ENCODE results near the gene GPR149.
"Not testable (repeated sequence)": the region's sequence is repeated elsewhere in the genome, so short reads cannot be mapped to it uniquely, and the experiment has no call there.

GPR149 gene

GRCh38 chr3:154430014-154430413 lies at the start of gene GPR149:
Gene GPR149 (minus strand): TSS chr3:154430190. CDS start chr3:154429615, 575 bp downstream.
- no peak for DNase-seq

DNA sequence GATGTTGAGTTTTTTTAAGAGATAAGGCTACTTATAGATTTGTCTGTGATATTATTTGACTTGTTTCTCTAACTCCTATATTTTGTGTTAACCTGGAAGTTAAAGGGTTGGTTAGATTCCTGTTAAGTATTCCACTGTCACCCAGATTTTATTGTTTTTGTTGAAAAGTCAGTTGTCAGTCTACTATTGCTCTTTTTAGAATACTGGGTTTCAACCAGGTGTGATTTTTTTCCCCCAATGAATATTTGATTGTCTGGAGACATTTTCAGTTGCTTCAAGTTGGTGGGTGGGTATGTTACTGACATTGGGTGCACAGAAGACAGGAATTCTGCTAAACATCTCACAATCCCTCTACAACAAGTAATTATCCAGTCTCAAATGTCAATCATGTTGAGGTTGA lies 43.8 kb upstream of the GPR149 start:
- DNase-seq = no peak

DNA sequence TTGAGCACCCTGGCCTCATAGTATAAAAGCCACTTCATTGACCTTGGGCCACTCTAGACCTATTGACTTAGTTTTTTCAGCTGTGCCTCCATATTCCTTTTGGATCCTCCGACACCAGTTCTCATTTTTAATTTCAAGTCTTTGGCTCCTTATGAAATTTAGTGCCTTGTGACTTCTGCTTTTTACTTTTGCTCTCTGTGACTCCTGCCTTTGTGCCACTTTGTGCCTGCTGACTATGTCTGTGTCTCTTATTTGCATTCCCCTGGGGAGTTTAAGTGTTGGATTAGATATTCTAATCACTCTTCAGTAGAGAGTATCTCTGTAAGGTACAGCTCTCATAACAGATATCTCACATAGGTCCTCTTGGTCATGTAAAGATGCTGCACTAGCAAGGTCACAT lies 39.6 kb upstream of the GPR149 start:
- no peak for DNase-seq

GRCh38 chr3:154464440-154465190 lies 34.6 kb upstream of the GPR149 start:
- no peak for DNase-seq

- no peak for DNase-seq
Observed at GRCh38 chr3:154458560-154458959, 28.6 kb upstream of the GPR149 start.

DNA sequence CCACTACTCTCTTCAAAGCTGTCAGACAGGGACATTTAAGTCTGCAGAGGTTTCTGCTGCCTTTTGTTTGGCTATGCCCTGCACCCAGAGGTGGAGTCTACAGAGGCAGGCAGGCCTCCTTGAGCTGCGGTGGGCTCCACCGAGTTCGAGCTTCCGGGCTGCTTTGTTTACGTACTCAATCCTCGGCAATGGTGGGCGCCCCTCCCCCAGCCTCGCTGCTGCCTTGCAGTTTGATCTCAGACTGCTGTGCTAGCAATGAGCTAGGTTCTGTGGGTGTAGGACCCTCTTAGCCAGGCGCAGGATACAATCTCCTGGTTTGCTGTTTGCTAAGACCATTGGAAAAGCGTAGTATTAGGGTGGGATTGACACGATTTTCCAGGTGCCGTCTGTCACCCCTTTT lies 9.1 kb upstream of the GPR149 start:
- not testable (repeated sequence) for DNase-seq

DNA sequence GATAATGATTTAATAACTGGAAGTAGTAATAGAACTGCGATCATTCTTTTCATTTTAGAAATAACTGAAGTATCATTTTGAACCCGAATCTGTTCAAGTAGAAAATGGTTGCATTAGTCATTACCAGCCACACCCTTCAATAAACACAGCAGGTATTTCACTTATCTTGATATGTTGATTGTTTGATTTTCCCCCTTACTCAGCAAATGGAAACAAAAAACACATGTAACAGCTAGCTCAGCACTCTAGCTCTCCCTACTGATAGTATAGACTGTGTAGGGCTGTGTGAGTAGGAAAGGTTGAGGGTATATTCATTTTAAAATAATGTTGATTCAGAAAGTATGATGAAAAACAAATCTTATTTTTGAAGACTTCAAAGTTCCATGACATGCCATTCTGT lies 1.1 kb upstream of the GPR149 start:
- DNase-seq = no peak

DNA sequence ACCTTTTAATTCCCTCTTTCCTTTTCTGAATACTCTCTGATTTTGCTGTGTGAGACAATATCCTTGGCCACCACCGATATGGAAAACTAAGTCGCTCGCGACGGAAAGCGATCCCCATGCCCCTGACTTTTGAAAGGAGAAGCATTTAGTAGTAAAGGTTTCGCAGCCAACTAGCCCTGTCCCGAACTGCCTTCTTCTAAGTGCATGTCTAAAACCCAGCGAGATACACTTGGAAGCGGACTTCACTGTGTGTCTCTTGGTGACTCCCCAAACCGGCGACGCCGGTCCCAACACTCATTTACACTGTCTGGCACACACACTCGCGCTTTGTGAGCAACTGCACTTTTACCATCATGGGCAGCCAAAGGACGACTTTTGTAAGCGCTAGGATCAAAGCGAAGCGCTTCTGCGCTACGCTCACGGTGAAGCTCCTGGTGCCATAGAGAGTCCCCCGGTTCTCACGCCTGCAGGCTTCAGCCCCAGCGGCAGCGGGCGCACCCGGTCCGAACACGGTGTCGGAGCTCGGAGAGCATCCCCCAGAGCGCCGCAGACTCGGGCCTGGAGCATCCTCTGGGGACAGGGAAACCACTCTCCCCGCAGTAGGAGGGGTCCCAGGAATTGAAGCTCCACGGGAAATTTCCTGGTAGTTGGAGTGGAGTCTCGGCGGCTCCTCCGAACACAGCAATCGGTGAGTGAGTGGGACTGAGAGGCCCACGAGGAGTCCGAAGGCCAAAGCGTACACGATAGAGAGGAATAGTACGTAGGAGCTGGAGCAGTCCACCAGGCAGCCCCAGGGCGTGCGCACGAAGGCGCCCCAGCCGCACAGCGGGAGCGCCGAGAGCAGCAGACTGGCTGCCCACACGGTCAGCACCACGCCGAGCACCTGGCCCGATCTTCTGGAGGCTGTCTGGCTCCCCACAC lies 1.4 kb downstream of the GPR149 start:
- no peak for DNase-seq

DNA sequence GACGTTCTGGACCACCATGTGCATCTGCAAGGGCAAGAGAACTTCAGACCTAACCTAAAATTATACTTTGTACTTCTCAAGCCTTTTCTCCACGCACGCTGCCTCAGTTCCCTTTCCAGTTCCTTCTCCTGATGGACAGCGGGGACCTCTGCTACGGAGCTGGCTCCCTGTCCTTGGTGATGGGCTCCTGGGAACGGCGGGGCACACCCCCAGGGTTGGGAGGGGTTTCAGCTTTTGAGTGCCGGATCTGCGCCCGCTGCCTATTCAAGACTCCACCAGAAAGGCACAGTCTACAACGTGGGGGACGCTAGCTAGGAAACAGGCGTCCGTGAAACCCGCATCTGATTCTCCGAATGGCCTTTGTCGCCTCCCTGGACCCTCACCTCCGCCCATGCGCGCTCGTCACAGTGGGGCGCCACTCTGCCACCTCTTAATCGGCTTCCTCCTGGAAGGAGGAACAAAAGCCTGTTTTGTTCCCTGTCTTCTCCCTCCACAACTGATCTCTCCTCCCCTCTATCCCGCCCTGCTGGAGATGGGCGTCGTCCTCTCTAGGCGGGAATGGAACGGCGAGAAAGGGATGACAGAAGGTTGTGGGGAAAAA lies 2.2 kb downstream of the GPR149 start:
- DNase-seq = no peak

DNA sequence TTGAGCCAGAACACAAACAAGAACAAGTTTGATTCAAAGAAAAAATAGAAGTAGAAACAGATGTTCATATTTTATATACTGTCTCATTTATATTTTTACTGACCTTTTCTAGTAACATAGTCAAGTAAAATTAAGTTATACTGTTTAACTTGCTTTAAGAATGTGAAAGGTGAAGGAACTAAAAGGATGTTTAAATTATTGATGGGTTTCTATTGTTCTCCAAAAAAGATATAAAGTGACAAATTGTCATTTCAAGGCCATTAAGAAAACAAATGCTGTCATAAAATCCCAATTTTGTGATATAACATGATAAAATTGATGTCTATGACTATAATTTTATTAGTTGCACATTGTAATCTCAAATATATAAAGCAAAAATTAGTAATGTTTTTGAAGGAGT lies 7.3 kb downstream of the GPR149 start:
- no peak for DNase-seq

DNA sequence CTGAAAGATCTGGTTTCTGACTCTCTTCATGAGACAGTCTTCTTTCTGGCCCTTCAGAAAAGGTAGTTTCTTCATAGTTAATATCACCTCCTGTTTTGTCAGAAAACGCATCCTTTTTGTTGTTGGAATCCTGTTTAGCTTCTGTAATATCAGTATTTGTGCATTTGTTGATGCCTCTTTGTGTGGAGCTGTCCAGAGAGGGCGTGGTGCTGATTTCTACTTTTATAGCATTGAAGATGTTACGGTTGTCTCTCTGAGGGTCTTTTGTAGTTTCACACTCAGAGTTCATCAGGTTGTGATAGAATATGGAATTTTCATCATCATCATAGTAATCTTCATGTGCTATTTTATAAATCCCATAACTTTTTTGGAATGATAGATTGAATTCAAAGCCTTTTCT lies 8.9 kb downstream of the GPR149 start:
- no peak for DNase-seq

DNA sequence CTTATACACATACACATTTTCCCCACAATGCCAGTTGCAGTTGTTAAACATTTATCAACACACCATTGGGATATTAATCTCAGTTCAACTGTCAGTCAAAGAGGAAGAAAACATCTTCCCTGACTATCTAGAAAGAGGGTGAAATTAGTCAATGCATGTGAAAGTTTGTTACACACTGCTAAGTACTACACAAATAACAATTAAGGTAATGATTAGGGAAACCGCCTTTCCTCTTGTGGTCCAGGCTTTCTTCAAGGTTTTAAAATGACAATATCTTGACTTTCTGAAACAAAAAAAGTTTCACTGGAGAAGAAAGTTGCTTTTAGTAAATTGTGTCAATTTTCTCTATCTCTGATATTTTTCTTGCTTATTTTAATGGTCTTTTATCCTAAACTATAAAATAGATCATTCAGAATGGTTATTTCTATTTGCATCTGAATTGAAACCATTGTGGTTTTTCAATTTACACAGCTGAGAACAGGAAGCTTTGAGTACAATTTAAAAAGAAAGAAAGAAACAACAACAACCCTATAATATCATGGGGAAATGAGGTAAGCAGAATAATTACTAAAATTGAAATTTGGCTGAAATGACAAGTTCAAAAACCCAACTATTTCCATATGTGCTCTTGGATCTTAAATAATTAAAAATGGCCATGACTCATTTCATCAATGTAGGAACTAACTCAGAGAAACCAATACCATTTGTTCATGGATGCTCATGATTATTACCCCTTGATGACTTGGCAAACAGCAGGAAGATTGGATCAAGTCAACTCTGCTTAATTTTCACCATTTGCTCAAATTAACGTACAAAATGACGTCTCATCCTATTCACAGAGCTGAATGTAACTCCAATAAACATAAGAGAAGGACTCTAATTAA lies 31.7 kb downstream of the GPR149 start:
- no peak for DNase-seq

GRCh38 chr3:154389861-154390260 lies 40.1 kb downstream of the GPR149 start:
- DNase-seq = no peak

DNA sequence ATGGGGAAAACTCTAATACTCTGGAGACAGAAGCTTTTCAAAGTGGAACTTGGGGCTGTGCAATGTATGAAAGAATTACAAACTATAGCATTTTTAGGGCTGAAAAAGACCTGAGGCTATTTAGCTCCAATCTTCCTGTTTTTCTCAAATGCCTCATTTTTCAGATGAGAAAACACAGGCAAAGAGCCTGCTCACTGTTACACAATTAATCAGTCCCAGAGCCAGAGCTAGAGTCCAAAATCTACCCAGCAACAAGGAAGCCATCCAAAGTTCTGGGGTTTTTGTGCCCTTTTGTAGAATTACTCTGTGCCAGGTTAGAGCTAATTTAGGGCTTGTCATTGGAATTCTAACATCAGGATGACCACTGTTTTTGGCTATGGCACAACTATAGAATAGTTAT lies 45.5 kb downstream of the GPR149 start:
- peak; percentile 14 for DNase-seq

- no peak for DNase-seq
Observed at GRCh38 chr3:154378311-154378710, 51.7 kb downstream of the GPR149 start.

DNA sequence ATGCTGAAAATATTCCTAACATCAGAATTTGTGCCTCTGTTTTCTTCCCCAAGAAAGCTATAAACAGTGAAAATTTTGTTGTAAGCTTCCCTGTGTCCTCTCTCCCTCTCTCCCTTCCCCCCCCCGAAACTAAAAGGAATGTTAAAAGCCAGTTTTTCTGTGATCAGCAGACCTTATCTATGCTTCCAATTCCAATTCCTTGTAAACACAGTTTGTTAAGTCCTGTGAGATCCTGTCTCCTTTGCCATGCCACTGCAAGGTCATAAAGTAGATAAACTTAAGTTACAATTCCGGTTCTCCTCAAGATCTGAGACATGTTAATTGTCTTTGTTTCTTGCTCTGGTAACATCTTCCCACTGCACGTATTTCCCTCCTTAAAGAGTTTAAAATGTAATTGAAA lies 62.8 kb downstream of the GPR149 start:
- DNase-seq = no peak

DNA sequence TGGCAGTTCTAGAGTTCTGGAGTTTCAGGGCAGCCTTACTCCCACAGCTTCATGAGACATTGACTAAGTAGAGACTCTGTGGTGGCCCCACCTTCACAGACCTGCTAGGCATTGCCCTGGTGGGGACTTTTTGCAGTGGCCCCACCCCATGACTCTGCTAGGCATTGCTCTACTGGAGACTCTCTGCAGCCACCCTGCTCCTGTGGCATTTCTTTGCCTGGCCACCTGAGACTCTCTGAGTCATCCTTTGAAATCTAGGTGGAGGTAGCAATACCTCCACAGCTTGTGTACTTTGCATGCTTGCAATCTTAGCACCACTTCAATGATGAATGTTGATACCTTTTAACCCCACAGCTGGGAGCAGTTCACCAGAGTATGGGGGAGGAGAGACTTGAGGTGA lies 65.1 kb downstream of the GPR149 start:
- DNase-seq = no peak

- no peak for DNase-seq
Observed at GRCh38 chr3:154361099-154361498, 68.9 kb downstream of the GPR149 start.

GRCh38 chr3:154356009-154356408 lies 74.0 kb downstream of the GPR149 start:
- DNase-seq = no peak

- DNase-seq = no peak
Observed at GRCh38 chr3:154349223-154349622, 80.8 kb downstream of the GPR149 start.

DNA sequence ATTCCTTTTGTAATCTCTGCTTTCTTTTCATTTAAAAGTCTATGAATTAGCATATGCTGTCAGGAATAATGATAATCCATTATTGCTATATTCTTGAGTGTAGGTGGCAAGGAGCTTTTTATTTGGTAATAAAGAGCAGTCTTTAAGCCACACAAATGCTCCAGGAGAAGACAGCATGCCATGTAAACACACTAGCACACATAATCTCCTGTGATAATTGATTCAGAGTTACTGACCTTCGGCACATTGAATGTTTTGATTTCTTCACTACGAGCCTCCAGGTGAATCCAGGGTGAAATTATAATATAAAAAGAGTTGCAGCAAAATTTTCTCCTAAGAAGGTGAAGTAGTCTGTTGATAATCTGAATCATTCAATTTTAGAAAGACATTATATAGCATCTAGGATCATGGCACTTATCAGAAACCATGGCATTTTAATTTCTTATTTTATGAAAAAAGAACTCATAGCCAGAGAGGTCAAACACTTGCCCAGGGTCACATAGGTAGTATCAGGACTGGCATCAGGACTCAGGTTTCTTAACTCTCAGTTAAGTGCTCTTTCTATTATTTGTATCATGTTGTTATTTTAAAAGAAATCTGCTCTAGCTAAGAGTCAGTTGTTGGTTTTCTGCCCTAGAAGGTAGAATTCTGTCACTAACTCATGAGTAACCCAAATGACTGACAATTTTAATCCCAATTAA lies 84.4 kb downstream of the GPR149 start:
- no peak for DNase-seq

DNA sequence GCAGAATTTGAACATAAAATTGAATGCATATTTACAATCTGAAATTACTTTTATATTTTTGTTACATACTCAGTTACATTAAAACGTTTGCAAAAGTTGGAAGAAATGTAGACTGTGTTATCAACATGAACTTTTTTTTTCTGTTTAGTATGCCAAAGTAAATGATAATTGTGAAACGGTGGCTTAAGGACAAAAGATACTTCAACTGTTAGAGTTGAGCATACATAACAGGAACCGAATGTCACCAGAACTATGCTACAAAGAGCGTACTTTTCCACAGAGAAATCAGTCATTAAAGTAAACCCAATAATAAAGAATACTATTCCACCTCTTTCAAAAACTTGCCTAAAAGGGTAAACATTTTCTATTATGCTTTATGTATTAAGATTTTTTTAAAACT lies 91.4 kb downstream of the GPR149 start:
- DNase-seq = no peak

Measured in midbrain (tissue), 1 donor.